ENCODE data around the gene S100A16.

Gene S100A16

GRCh38 chr1:153633754-153634665, 21.1 kb upstream of the S100A16 start, which contains the start of gene CHTOP:
TSS of gene CHTOP (plus strand) at chr1:153634066. CDS start at chr1:153636589, 2,523 bp downstream.
- peak within 1 kb of the TSS; percentile 98 for H3K9ac ChIP-seq (ENCODE audit: low read length)
- no peaks in the 10 kb centered on the region for H3K27me3 ChIP-seq (ENCODE audit: control insufficient read depth, insufficient read depth, low read length)
- peaks cover 17% of the 10 kb centered on the region for H3K36me3 ChIP-seq (ENCODE audit: control insufficient read depth, insufficient read depth, low read length)
- H3K4me3 ChIP-seq (ENCODE audit: low read length) = peak within 1 kb of the TSS; percentile 95
- peak within 1 kb of the TSS; percentile 100 for H3K27ac ChIP-seq (ENCODE audit: low read depth, low read length)
- H3K4me1 ChIP-seq (ENCODE audit: control insufficient read depth, insufficient read depth, low read length) = peaks cover 12% of the 10 kb centered on the region

GRCh38 chr1:153633161-153633753, 20.3 kb upstream of the S100A16 start:
- Histone ChIP-seq H3K4me3 (ENCODE audit: low read length) (peak overlapping the region; percentile 61), H3K27ac (ENCODE audit: low read depth, low read length) (peak overlapping the region; percentile 100), H3K36me3 (ENCODE audit: control insufficient read depth, insufficient read depth, low read length) (peaks cover 13% of the 10 kb centered on the region), H3K9ac (ENCODE audit: low read length) (peak overlapping the region; percentile 8), H3K4me1 (ENCODE audit: control insufficient read depth, insufficient read depth, low read length) (peaks cover 12% of the 10 kb centered on the region), H3K27me3 (ENCODE audit: control insufficient read depth, insufficient read depth, low read length) (no peaks in the 10 kb centered on the region)

- no peak overlapping the region for H3K9ac ChIP-seq (ENCODE audit: low read length)
- H3K4me3 ChIP-seq (ENCODE audit: low read length) = no peak overlapping the region
- H3K4me1 ChIP-seq (ENCODE audit: control insufficient read depth, insufficient read depth, low read length) = peaks cover 14% of the 10 kb centered on the region
Measured at GRCh38 chr1:153631047-153632022, 18.4 kb upstream of the S100A16 start.

GRCh38 chr1:153630384-153630783, 17.4 kb upstream of the S100A16 start:
- H3K36me3 ChIP-seq (ENCODE audit: control insufficient read depth, insufficient read depth, low read length) = no peaks in the 10 kb centered on the region
- H3K27me3 ChIP-seq (ENCODE audit: control insufficient read depth, insufficient read depth, low read length) = no peaks in the 10 kb centered on the region
- H3K4me3 ChIP-seq (ENCODE audit: low read length) = no peak overlapping the region
- H3K9ac ChIP-seq (ENCODE audit: low read length) = no peak overlapping the region
- no peak overlapping the region for H3K27ac ChIP-seq (ENCODE audit: low read depth, low read length)
- H3K4me1 ChIP-seq (ENCODE audit: control insufficient read depth, insufficient read depth, low read length) = peaks cover 17% of the 10 kb centered on the region

More at GRCh38 chr1:153631047-153632022, 18.4 kb upstream of the S100A16 start:
- no peaks in the 10 kb centered on the region for H3K36me3 ChIP-seq (ENCODE audit: control insufficient read depth, insufficient read depth, low read length)
- no peak overlapping the region for H3K27ac ChIP-seq (ENCODE audit: low read depth, low read length)
- no peaks in the 10 kb centered on the region for H3K27me3 ChIP-seq (ENCODE audit: control insufficient read depth, insufficient read depth, low read length)

GRCh38 chr1:153629971-153630370, 17.0 kb upstream of the S100A16 start:
- Histone ChIP-seq H3K4me1 (ENCODE audit: control insufficient read depth, insufficient read depth, low read length) (peaks cover 21% of the 10 kb centered on the region), H3K27ac (ENCODE audit: low read depth, low read length) (no peak overlapping the region), H3K36me3 (ENCODE audit: control insufficient read depth, insufficient read depth, low read length) (no peaks in the 10 kb centered on the region), H3K9ac (ENCODE audit: low read length) (no peak overlapping the region), H3K27me3 (ENCODE audit: control insufficient read depth, insufficient read depth, low read length) (no peaks in the 10 kb centered on the region), H3K4me3 (ENCODE audit: low read length) (no peak overlapping the region)

GRCh38 chr1:153629343-153629665, 16.4 kb upstream of the S100A16 start:
- Histone ChIP-seq H3K36me3 (ENCODE audit: control insufficient read depth, insufficient read depth, low read length) (no peaks in the 10 kb centered on the region), H3K4me1 (ENCODE audit: control insufficient read depth, insufficient read depth, low read length) (peaks cover 24% of the 10 kb centered on the region), H3K4me3 (ENCODE audit: low read length) (no peak overlapping the region), H3K27me3 (ENCODE audit: control insufficient read depth, insufficient read depth, low read length) (no peaks in the 10 kb centered on the region), H3K9ac (ENCODE audit: low read length) (no peak overlapping the region), H3K27ac (ENCODE audit: low read depth, low read length) (no peak overlapping the region)

GRCh38 chr1:153628638-153629342, 15.9 kb upstream of the S100A16 start:
- Histone ChIP-seq H3K9ac (ENCODE audit: low read length) (no peak overlapping the region), H3K27me3 (ENCODE audit: control insufficient read depth, insufficient read depth, low read length) (no peaks in the 10 kb centered on the region), H3K4me1 (ENCODE audit: control insufficient read depth, insufficient read depth, low read length) (peaks cover 26% of the 10 kb centered on the region), H3K4me3 (ENCODE audit: low read length) (no peak overlapping the region), H3K27ac (ENCODE audit: low read depth, low read length) (peak overlapping the region; percentile 94), H3K36me3 (ENCODE audit: control insufficient read depth, insufficient read depth, low read length) (no peaks in the 10 kb centered on the region)

- H3K36me3 ChIP-seq (ENCODE audit: control insufficient read depth, insufficient read depth, low read length) = no peaks in the 10 kb centered on the region
- peak within 1 kb of the TSS; percentile 64 for H3K9ac ChIP-seq (ENCODE audit: low read length)
- no peaks in the 10 kb centered on the region for H3K27me3 ChIP-seq (ENCODE audit: control insufficient read depth, insufficient read depth, low read length)
- H3K4me1 ChIP-seq (ENCODE audit: control insufficient read depth, insufficient read depth, low read length) = peaks cover 20% of the 10 kb centered on the region
- H3K4me3 ChIP-seq (ENCODE audit: low read length) = peak within 1 kb of the TSS; percentile 78
- H3K27ac ChIP-seq (ENCODE audit: low read depth, low read length) = peak within 1 kb of the TSS; percentile 94
Measured at GRCh38 chr1:153627715-153628626, 15.0 kb upstream of the S100A16 start, which contains the start of gene S100A1. TSS of gene S100A1 (plus strand) at chr1:153628434. CDS start at chr1:153630522, 2,088 bp downstream.

GRCh38 chr1:153626904-153627714, 14.2 kb upstream of the S100A16 start, which contains the start of gene S100A13:
TSS of gene S100A13 (minus strand) at chr1:153627505. CDS start at chr1:153626472, 1,033 bp downstream.
- Histone ChIP-seq H3K9ac (ENCODE audit: low read length) (peak within 1 kb of the TSS; percentile 64), H3K4me3 (ENCODE audit: low read length) (peak within 1 kb of the TSS; percentile 78), H3K36me3 (ENCODE audit: control insufficient read depth, insufficient read depth, low read length) (no peaks in the 10 kb centered on the region)

GRCh38 chr1:153626477-153626903, 13.6 kb upstream of the S100A16 start:
- peaks cover 20% of the 10 kb centered on the region for H3K4me1 ChIP-seq (ENCODE audit: control insufficient read depth, insufficient read depth, low read length)
- H3K9ac ChIP-seq (ENCODE audit: low read length) = no peak overlapping the region
- H3K27me3 ChIP-seq (ENCODE audit: control insufficient read depth, insufficient read depth, low read length) = no peaks in the 10 kb centered on the region
- peak overlapping the region; percentile 78 for H3K4me3 ChIP-seq (ENCODE audit: low read length)
- H3K36me3 ChIP-seq (ENCODE audit: control insufficient read depth, insufficient read depth, low read length) = no peaks in the 10 kb centered on the region
- peak overlapping the region; percentile 94 for H3K27ac ChIP-seq (ENCODE audit: low read depth, low read length)

More at GRCh38 chr1:153626904-153627714, 14.2 kb upstream of the S100A16 start, which contains the start of gene S100A13:
- H3K27ac ChIP-seq (ENCODE audit: low read depth, low read length) = peak within 1 kb of the TSS; percentile 94
- peaks cover 20% of the 10 kb centered on the region for H3K4me1 ChIP-seq (ENCODE audit: control insufficient read depth, insufficient read depth, low read length)
- no peaks in the 10 kb centered on the region for H3K27me3 ChIP-seq (ENCODE audit: control insufficient read depth, insufficient read depth, low read length)
